DMS114 treated with DMSO at 0.1 percent for 48 hours (cell line): Measurements from ENCODE around the gene TRIM46.
"Not testable (repeated sequence)": the region's sequence is repeated elsewhere in the genome, so short reads cannot be mapped to it uniquely, and the experiment has no call there.

Experiments
- DNase-seq: peaks from one replicate; lab custom pipeline; 2025; ENCODE audit not compliant: unreplicated experiment; lab: John Stamatoyannopoulos, UW

TRIM46 gene

GRCh38 chr1:155185783-155186066 lies 12.1 kb downstream of the TRIM46 start:
- no peak for DNase-seq

- no peak for DNase-seq
These were observed 12.6 kb downstream of the TRIM46 start for GRCh38 chr1:155186067-155186793.

- DNase-seq, result no peak
These were observed 13.3 kb downstream of the TRIM46 start for GRCh38 chr1:155186794-155187455.

- DNase-seq, result no peak
These were observed 13.8 kb downstream of the TRIM46 start for GRCh38 chr1:155187456-155187891.

GRCh38 chr1:155188268-155188667 lies 14.6 kb downstream of the TRIM46 start:
- no peak for DNase-seq

GRCh38 chr1:155189926-155190325 lies 16.3 kb downstream of the TRIM46 start:
- DNase-seq, result not testable (repeated sequence)

- no peak for DNase-seq
These were observed 18.3 kb downstream of the TRIM46 start for GRCh38 chr1:155191904-155192303.

- DNase-seq, result no peak
These were observed 19.0 kb downstream of the TRIM46 start for GRCh38 chr1:155192346-155193274.

- peak; percentile 92 for DNase-seq
These were observed 19.8 kb downstream of the TRIM46 start for GRCh38 chr1:155193275-155193990.

GRCh38 chr1:155193991-155194240 lies 20.3 kb downstream of the TRIM46 start:
- not testable (repeated sequence) for DNase-seq

GRCh38 chr1:155195201-155196102 lies 21.8 kb downstream of the TRIM46 start:
- DNase-seq, result no peak

GRCh38 chr1:155196103-155196892 lies 22.6 kb downstream of the TRIM46 start:
- no peak for DNase-seq

- no peak for DNase-seq
These were observed 23.4 kb downstream of the TRIM46 start for GRCh38 chr1:155196893-155197638.

- DNase-seq, result no peak
These were observed 24.4 kb downstream of the TRIM46 start for GRCh38 chr1:155197901-155198546.

- DNase-seq, result no peak
These were observed 24.9 kb downstream of the TRIM46 start for GRCh38 chr1:155198547-155198906.

GRCh38 chr1:155199792-155200191 lies 26.1 kb downstream of the TRIM46 start:
- no peak for DNase-seq

GRCh38 chr1:155200920-155201319 lies 27.3 kb downstream of the TRIM46 start:
- no peak for DNase-seq

- DNase-seq, result no peak
These were observed 28.5 kb downstream of the TRIM46 start for GRCh38 chr1:155202198-155202597.
